SK-N-SH (cell line): Measurements from ENCODE around the gene STARD10. TPM values are rescaled to one million over a fixed set of nuclear protein-coding genes. Genes with fewer than 3 reads are reported as not detected.

Source experiments
- CTCF ChIA-PET: fragments of 300-600, 350-600 bp; formaldehyde crosslinking; extraction: SDS; loops from one replicate; lab custom pipeline; 2021; lab: Yijun Ruan, JAX
- POLR2A ChIA-PET: fragments of 350-600 bp; sonication (Branson Sonifier 250); formaldehyde crosslinking; extraction: SDS; loops from one replicate; lab custom pipeline; 2020; ENCODE audit warnings: antibody characterized with exemption, inconsistent platforms; lab: Yijun Ruan, JAX
- DNase-seq: peaks from one replicate; pipeline ENCODE4 v3.0.0; 2012
- H2AFZ ChIP-seq: fragments of 200-600 bp; sonication (generic); 2 replicates; pipeline ENCODE4 v1.8.1; 2016; ENCODE audit warnings: antibody characterized with exemption, mild to moderate bottlenecking, low read depth
- H3F3A ChIP-seq: fragments of 200-600 bp; sonication (generic); replicated peaks from 2 replicates; pipeline ENCODE3; 2016; ENCODE audit warnings: antibody characterized with exemption, mild to moderate bottlenecking; ENCODE audit not compliant: insufficient read depth
- H3K27ac ChIP-seq, 2 experiments: fragments of 200-500 bp in 1 of 2; fragments of 200-600 bp in 1 of 2; sonication (Bioruptor generic) in 1 of 2; sonication (generic), shearing (Covaris generic) in 1 of 2; 2 replicates each; pipeline versions ENCODE4 v1.5.1 to v1.6.1; 2014 to 2016; ENCODE audit warnings: low read depth in 2 of 2, inconsistent platforms in 1 of 2, low read length in 1 of 2, mild to moderate bottlenecking in 1 of 2, mixed read lengths in 1 of 2
- H3K27me3 ChIP-seq: fragments of 200-600 bp; sonication (generic), shearing (Covaris generic); 2 replicates; pipeline ENCODE4 v1.6.1; 2016; ENCODE audit warnings: mixed run types; ENCODE audit not compliant: insufficient read depth
- H3K36me3 ChIP-seq, 2 experiments: fragments of 200-500 bp in 1 of 2; fragments of 200-600 bp in 1 of 2; sonication (Bioruptor generic) in 1 of 2; sonication (generic) in 1 of 2; replicated peaks in 1 of 2; 2 replicates each; pipeline versions ENCODE3 to v1.5.1; 2014 to 2016; ENCODE audit warnings: low read length in 1 of 2, mild to moderate bottlenecking in 1 of 2; ENCODE audit not compliant: insufficient read depth in 2 of 2, control insufficient read depth in 1 of 2
- H3K4me1 ChIP-seq, 2 experiments: fragments of 200-500 bp in 1 of 2; fragments of 200-600 bp in 1 of 2; sonication (Bioruptor generic) in 1 of 2; sonication (generic), shearing (Covaris generic) in 1 of 2; 2 replicates each; pipeline versions ENCODE4 v1.5.1 to v1.6.1; 2014 to 2016; ENCODE audit warnings: low read depth in 1 of 2, low read length in 1 of 2, mixed run types in 1 of 2; ENCODE audit not compliant: insufficient read depth in 2 of 2, control insufficient read depth in 1 of 2
- H3K4me2 ChIP-seq: fragments of 200-600 bp; sonication (generic), shearing (Covaris generic); 2 replicates; pipeline ENCODE4 v1.6.1; 2017; ENCODE audit warnings: mixed run types
- H3K4me3 ChIP-seq, 2 experiments: fragments of 200-500 bp in 1 of 2; fragments of 200-600 bp in 1 of 2; sonication (Bioruptor generic) in 1 of 2; sonication (generic), shearing (Covaris generic) in 1 of 2; 2 replicates each; pipeline versions ENCODE4 v1.5.1 to v1.8.1; 2014 to 2016; ENCODE audit warnings: low read depth in 2 of 2, inconsistent platforms in 1 of 2, low read length in 1 of 2, mild to moderate bottlenecking in 1 of 2, mixed read lengths in 1 of 2, moderate library complexity in 1 of 2
- H3K79me2 ChIP-seq: fragments of 200-600 bp; sonication (generic); 2 replicates; pipeline ENCODE4 v1.8.1; 2017; ENCODE audit warnings: mild to moderate bottlenecking; ENCODE audit not compliant: insufficient read depth
- H3K9ac ChIP-seq: fragments of 200-600 bp; sonication (generic); 2 replicates; pipeline ENCODE4 v1.6.1; 2017; ENCODE audit warnings: mixed run types
- H3K9me2 ChIP-seq: fragments of 200-600 bp; sonication (generic); 2 replicates; pipeline ENCODE4 v1.6.1; 2017; ENCODE audit warnings: mixed run types
- H3K9me3 ChIP-seq: fragments of 200-600 bp; sonication (generic); 2 replicates; pipeline ENCODE4 v1.6.1; 2017; ENCODE audit warnings: mixed run types, mild to moderate bottlenecking, moderate library complexity
- H4K20me1 ChIP-seq: fragments of 200-600 bp; sonication (generic); 2 replicates; pipeline ENCODE4 v1.6.1; 2017; ENCODE audit warnings: mild to moderate bottlenecking, mixed run types; ENCODE audit not compliant: insufficient read depth
- CTCF ChIP-seq: fragments of 200-600 bp; sonication (generic); IDR thresholded peaks from 2 replicates; pipeline ENCODE4 v1.6.1; 2017; ENCODE audit warnings: antibody characterized with exemption, mild to moderate bottlenecking, moderate library complexity
- EP300 ChIP-seq, 2 experiments: IDR thresholded peaks; 2 replicates each; pipeline versions ENCODE4 v1.4.0 to v1.6.1; 2012; ENCODE audit warnings: borderline replicate concordance in 1 of 2, low read depth in 1 of 2, low read length in 1 of 2
- IRF3 ChIP-seq: fragments of 150-350 bp; IDR thresholded peaks from 2 replicates; pipeline ENCODE4 v1.6.1; 2016; ENCODE audit warnings: mild to moderate bottlenecking, low read depth, low read length
- MAX ChIP-seq: IDR thresholded peaks from 2 replicates; pipeline ENCODE4 v1.4.0; 2012; ENCODE audit warnings: low read depth
- MXI1 ChIP-seq: IDR thresholded peaks from 2 replicates; pipeline ENCODE4 v1.6.1; 2012; ENCODE audit warnings: mild to moderate bottlenecking, low read depth, low read length, improper control_type of control experiment
- PBX3 ChIP-seq: IDR thresholded peaks from 2 replicates; pipeline ENCODE4; 2012
- RAD21 ChIP-seq: IDR thresholded peaks from 2 replicates; pipeline ENCODE4 v1.6.1; 2012; ENCODE audit warnings: mild to moderate bottlenecking, low read length
- RCOR1 ChIP-seq: fragments of 150-350 bp; IDR thresholded peaks from 2 replicates; pipeline ENCODE4 v1.6.1; 2017; ENCODE audit warnings: antibody characterized with exemption, low read length
- SIN3A ChIP-seq: IDR thresholded peaks from 2 replicates; pipeline ENCODE4 v1.6.1; 2012; ENCODE audit warnings: low read depth, mild to moderate bottlenecking, low read length, moderate library complexity, borderline replicate concordance
- TAF1 ChIP-seq: IDR thresholded peaks from 2 replicates; pipeline ENCODE4 v1.6.1; 2012; ENCODE audit warnings: low read depth, mild to moderate bottlenecking, low read length, moderate library complexity, borderline replicate concordance
- WGBS: methylation state at CpG from one replicate; pipeline ENCODE4 v1.1.6; 2017; ENCODE audit warnings: low lambda C conversion rate; 5-methylcytosine and 5-hydroxymethylcytosine counted together
- polyA plus RNA-seq, 3 experiments: library from polyadenylated mRNA; depleted of rRNA; stranded (reverse); fragments of >200 nt; gene quantifications; 2 replicates each; pipeline ENCODE4 v1.2.3, GENCODE V29; 2012

STARD10 gene
- polyA plus RNA-seq, 1 of the 3 experiments (the other 2 are of a cell fraction): 47.7 TPM

GRCh38 chr11:72812967-72813739 is 19.3 kb upstream of the STARD10 start:
- POLR2A ChIA-PET: interaction anchor here (0.8 to 1.4 kb wide), 3 partner anchors 19 to 88 kb away, joined by 3 to 5 read pairs (median 5); partner anchors contain the start of gene STARD10
- H3K27me3 ChIP-seq: no peaks in the 10 kb centered on the region
- H3F3A ChIP-seq: no peaks in the 10 kb centered on the region
- peak overlapping the region; percentile 97 for H3K9ac ChIP-seq
- CTCF ChIA-PET: interaction anchor here (0.5 to 5.4 kb wide), 15 partner anchors 9 to 487 kb away, joined by 3 to 33 read pairs (median 4); partner anchors contain the start of gene STARD10
- H4K20me1 ChIP-seq: no peaks in the 10 kb centered on the region
- H3K9me2 ChIP-seq: no peaks in the 10 kb centered on the region
- peak overlapping the region; percentile 89 for H2AFZ ChIP-seq
- H3K4me3 ChIP-seq: peak overlapping the region; percentile 83 to 92
- peak overlapping the region; percentile 91 to 96 for H3K27ac ChIP-seq
- no peak for TF ChIP-seq PBX3
- 0 out of 2 replicates have a peak, but pooled peaks have one; percentile 25 for TF ChIP-seq MAX
- TF ChIP-seq MXI1: peak; percentile 56; the same call in 1 of the 2 replicates
- TF ChIP-seq IRF3: no peak
- no peak for TF ChIP-seq EP300 (IDR thresholded peaks at IDR 0.05; ENCODE audit: borderline replicate concordance in 1 of 2, low read depth in 1 of 2, low read length in 1 of 2)
- TF ChIP-seq SIN3A: peak; percentile 57; the same call in 1 of the 2 replicates
- peak; percentile 67 for TF ChIP-seq CTCF
- TF ChIP-seq RAD21: peak; percentile 24; the same call in 1 of the 2 replicates
- 0 out of 2 replicates have a peak, but pooled peaks have one; percentile 8 for TF ChIP-seq TAF1
- TF ChIP-seq RCOR1: peak; percentile 36; the same call in 1 of the 2 replicates
- peak overlapping the region; percentile 97 for H3K4me2 ChIP-seq
- no peaks in the 10 kb centered on the region for H3K36me3 ChIP-seq
- 26% methylated on average over 12 of the region's 24 CpGs for WGBS
- no peaks in the 10 kb centered on the region for H3K9me3 ChIP-seq
- peaks cover 8 to 33% of the 10 kb centered on the region in 2 experiments; a peak in 2 of 4 replicates for H3K4me1 ChIP-seq
- peak; percentile 67 for DNase-seq
- H3K79me2 ChIP-seq: peaks cover 25% of the 10 kb centered on the region; the same call in 1 of the 2 replicates
